Tibial artery (tissue), 4 donors: ENCODE measurements around the gene LRRIQ3.

Source experiments
- DNase-seq, 2 donors: peaks; one replicate each; pipeline ENCODE4 v3.0.0-alpha.2; 2019
- H3K27ac ChIP-seq, 2 donors: fragments of 200-600 bp; sonication (generic) in 1 of 2; 1 replicate in 1 of 2; 2 replicates in 1 of 2; pipeline ENCODE4 v1.5.1; 2018 to 2019; ENCODE audit warnings: mild to moderate bottlenecking in 1 of 2
- H3K27me3 ChIP-seq, 2 donors: fragments of 200-600 bp; sonication (generic) in 1 of 2; one replicate each; pipeline versions ENCODE4 v1.5.1 to v1.6.0; 2016 to 2019
- H3K36me3 ChIP-seq, 3 donors: fragments of 200-600 bp; sonication (generic) in 2 of 3; one replicate each; pipeline ENCODE4 v1.5.1; 2016 to 2019; ENCODE audit warnings: mild to moderate bottlenecking in 2 of 3
- H3K4me1 ChIP-seq, 4 donors: fragments of 200-600 bp; sonication (generic) in 2 of 4; 1 replicate in 3 of 4; 2 replicates in 1 of 4; pipeline ENCODE4 v1.5.1; 2016 to 2019
- H3K4me3 ChIP-seq, 2 donors: fragments of 200-600 bp; sonication (generic) in 1 of 2; 1 replicate in 1 of 2; 2 replicates in 1 of 2; pipeline ENCODE4 v1.5.1; 2018 to 2019; ENCODE audit warnings: mild to moderate bottlenecking in 2 of 2
- H3K9me3 ChIP-seq, 3 donors: fragments of 200-600 bp; sonication (generic) in 1 of 3; one replicate each; pipeline ENCODE4 v1.5.1; 2016 to 2019
- intact Hi-C: fragments of 100-400 bp; cut with DNase I; formaldehyde crosslinking; loops from one replicate; pipeline ENCODE4 v1.15.0; 2023; ENCODE audit warnings: low total_unique reads
- TF ChIP-seq, protein P1 (sequence below), 2 experiments: fragments of 200-600 bp in 1 of 2; fragments of 450-650 bp in 1 of 2; IDR thresholded peaks; one replicate each; pipeline ENCODE4 v1.5.1; 2017 to 2019; ENCODE audit warnings: antibody characterized with exemption in 2 of 2, mild to moderate bottlenecking in 1 of 2, moderate library complexity in 1 of 2

The LRRIQ3 gene

DNA sequence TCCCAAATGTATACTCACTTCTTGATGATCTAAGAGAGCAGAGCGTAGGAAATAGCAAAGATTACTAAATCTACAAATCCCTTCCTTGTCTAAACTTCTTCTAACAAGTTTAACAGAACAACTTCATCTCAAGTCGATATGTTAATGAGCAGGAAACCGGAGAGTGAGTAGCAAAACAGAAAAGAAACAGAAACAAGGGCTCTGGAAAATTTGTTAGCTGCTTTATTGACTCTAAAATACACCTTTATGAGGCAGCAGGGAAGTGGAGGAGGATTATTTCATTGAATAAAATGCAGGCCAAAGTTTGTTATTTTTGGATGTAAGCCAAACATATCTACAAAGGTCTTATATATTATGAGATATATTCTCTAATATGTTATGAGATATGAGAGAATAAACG lies 192.4 kb downstream of the LRRIQ3 start:
- Histone ChIP-seq H3K27ac (no peak overlapping the region), H3K4me1 (no peaks in the 10 kb centered on the region), H3K4me3 (no peak overlapping the region), H3K9me3 (no peaks in the 10 kb centered on the region), H3K36me3 (no peaks in the 10 kb centered on the region), H3K27me3 (no peaks in the 10 kb centered on the region)
- TF ChIP-seq, protein P1, sequence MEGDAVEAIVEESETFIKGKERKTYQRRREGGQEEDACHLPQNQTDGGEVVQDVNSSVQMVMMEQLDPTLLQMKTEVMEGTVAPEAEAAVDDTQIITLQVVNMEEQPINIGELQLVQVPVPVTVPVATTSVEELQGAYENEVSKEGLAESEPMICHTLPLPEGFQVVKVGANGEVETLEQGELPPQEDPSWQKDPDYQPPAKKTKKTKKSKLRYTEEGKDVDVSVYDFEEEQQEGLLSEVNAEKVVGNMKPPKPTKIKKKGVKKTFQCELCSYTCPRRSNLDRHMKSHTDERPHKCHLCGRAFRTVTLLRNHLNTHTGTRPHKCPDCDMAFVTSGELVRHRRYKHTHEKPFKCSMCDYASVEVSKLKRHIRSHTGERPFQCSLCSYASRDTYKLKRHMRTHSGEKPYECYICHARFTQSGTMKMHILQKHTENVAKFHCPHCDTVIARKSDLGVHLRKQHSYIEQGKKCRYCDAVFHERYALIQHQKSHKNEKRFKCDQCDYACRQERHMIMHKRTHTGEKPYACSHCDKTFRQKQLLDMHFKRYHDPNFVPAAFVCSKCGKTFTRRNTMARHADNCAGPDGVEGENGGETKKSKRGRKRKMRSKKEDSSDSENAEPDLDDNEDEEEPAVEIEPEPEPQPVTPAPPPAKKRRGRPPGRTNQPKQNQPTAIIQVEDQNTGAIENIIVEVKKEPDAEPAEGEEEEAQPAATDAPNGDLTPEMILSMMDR (IDR thresholded peaks at IDR 0.05): no peak
- no peak for DNase-seq
- intact Hi-C loops: no loop called here

DNA sequence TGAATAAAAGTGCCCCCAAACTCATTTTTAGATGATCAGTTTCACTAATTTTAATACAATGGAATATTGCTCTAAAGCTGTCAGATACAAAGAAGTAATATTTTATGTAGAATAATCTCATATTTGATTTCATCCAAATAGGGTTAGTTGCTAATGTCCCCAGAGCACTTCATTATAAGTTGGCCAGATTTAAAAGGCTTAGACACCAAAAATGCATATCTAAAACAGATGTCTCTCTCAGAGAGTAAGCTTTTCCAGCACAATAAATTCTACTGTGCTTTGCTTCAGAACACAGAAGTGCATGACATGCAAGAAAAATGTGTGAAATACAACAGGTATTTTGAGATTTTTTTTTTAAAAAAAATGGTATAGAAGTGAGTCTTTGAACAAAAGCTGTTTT lies 194.2 kb downstream of the LRRIQ3 start:
- no peak for DNase-seq
- no peak overlapping the region for H3K27ac ChIP-seq
- no peak overlapping the region for H3K4me3 ChIP-seq
- no peaks in the 10 kb centered on the region for H3K4me1 ChIP-seq
- no peaks in the 10 kb centered on the region for H3K27me3 ChIP-seq
- no peaks in the 10 kb centered on the region for H3K9me3 ChIP-seq
- no peaks in the 10 kb centered on the region for H3K36me3 ChIP-seq
- intact Hi-C loops: no loop called here
- TF ChIP-seq, protein P1 (IDR thresholded peaks at IDR 0.05): no peak

DNA sequence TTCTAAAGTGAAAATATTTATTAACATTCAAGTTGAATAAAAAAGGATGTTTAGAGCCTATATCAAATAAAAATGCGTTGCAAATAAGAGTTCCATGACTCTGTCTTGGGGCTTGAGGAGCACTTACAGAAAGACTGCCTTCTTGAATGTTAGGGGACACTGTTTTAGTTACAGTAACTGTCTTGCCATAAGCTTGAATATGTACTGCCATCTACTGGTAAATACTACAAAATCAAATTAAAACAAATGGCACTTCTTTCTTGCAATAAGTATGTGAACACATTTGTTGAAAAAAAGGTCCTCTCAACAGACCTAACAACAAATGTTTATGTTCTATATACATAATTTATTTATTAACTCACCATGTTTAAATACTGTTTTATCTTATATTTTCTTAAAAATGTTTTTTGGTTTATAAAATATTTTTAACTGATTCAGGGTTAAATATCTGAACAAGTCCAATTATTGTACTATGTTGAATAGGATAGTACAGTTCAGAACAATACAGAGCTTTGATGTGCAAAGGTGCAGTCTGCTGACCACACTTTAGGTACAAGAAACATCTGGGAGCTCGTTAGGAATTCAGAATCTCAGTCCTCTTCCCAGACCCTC lies 199.5 kb downstream of the LRRIQ3 start:
- Histone ChIP-seq H3K4me1 (no peaks in the 10 kb centered on the region), H3K4me3 (no peak overlapping the region), H3K27me3 (no peaks in the 10 kb centered on the region), H3K36me3 (no peaks in the 10 kb centered on the region), H3K9me3 (no peaks in the 10 kb centered on the region), H3K27ac (no peak overlapping the region)
- DNase-seq: no peak
- intact Hi-C loops: no loop called here
- TF ChIP-seq, protein P1 (IDR thresholded peaks at IDR 0.05): peak in 1 of 2 experiments; percentile 26

DNA sequence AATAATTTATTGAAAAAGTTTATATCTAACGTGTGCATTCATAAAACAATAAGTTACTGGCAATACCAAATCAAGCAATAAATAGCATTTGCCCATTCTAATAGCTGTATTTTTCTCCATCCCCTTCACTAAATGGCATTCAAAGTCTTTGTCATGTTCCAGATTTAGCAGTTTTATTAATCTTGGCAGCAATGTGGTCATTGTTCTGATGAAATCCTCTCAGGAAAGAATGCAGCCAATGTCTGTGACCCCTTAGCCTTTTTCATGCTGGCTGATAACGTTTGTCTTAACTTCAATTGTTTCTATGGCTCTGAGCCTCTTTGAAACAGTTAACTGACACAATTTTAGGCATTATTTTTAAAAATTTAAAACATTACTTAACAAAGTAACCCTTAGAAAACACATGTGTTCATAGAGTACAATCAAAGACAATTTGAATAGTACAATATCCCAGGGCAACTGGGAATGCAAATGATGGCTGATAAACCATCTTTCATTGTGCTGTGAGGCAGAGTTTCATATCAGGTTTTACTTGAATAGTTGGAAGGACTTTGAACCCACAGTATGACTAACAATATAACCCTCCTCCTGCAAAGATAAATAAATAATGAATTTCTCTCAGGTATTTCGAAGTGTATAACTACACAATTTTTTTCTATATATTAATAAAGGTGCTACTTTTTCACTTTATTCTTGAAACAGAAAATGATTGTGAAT lies 217.5 kb downstream of the LRRIQ3 start:
- intact Hi-C loops: no loop called here
- H3K4me3 ChIP-seq: no peak overlapping the region
- DNase-seq: no peak
- TF ChIP-seq, protein P1 (IDR thresholded peaks at IDR 0.05): no peak
- H3K27me3 ChIP-seq: no peaks in the 10 kb centered on the region
- no peaks in the 10 kb centered on the region for H3K9me3 ChIP-seq
- H3K27ac ChIP-seq: no peak overlapping the region
- H3K4me1 ChIP-seq: no peaks in the 10 kb centered on the region
- H3K36me3 ChIP-seq: no peaks in the 10 kb centered on the region

DNA sequence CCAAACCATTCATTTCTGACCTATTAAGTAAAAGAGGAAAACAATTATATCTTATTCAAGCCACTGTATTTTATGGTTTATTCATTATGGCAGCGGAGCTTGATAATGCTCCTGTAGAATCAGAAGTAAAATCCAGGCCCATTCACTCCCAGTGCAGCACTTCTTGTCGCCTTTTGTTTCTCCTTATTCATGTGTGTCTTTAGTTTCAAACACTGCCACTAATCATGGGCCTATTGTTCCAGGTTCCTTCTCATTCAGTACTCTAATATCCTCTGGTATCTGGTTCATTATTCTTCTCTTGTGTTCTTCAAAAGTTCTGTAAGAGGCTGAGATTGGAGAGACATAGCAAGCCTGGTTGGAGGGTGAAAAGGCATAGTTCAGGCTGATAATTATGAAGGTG lies 218.3 kb downstream of the LRRIQ3 start:
- intact Hi-C loops: no loop called here
- H3K27me3 ChIP-seq: no peaks in the 10 kb centered on the region
- H3K4me1 ChIP-seq: no peaks in the 10 kb centered on the region
- no peak for DNase-seq
- H3K36me3 ChIP-seq: no peaks in the 10 kb centered on the region
- TF ChIP-seq, protein P1 (IDR thresholded peaks at IDR 0.05): no peak
- H3K9me3 ChIP-seq: no peaks in the 10 kb centered on the region
- no peak overlapping the region for H3K4me3 ChIP-seq
- H3K27ac ChIP-seq: no peak overlapping the region
